Tibial artery (tissue), 4 donors: ENCODE data around the gene TRPV5.

Experiments used
- DNase-seq, 2 donors: peaks; one replicate each; pipeline ENCODE4 v3.0.0-alpha.2; 2019
- H3K27ac ChIP-seq, 2 donors: fragments of 200-600 bp; sonication (generic) in 1 of 2; 1 replicate in 1 of 2; 2 replicates in 1 of 2; pipeline ENCODE4 v1.5.1; 2018 to 2019; ENCODE audit warnings: mild to moderate bottlenecking in 1 of 2
- H3K27me3 ChIP-seq, 2 donors: fragments of 200-600 bp; sonication (generic) in 1 of 2; one replicate each; pipeline versions ENCODE4 v1.5.1 to v1.6.0; 2016 to 2019
- H3K36me3 ChIP-seq, 3 donors: fragments of 200-600 bp; sonication (generic) in 2 of 3; one replicate each; pipeline ENCODE4 v1.5.1; 2016 to 2019; ENCODE audit warnings: mild to moderate bottlenecking in 2 of 3
- H3K4me1 ChIP-seq, 4 donors: fragments of 200-600 bp; sonication (generic) in 2 of 4; 1 replicate in 3 of 4; 2 replicates in 1 of 4; pipeline ENCODE4 v1.5.1; 2016 to 2019
- H3K4me3 ChIP-seq, 2 donors: fragments of 200-600 bp; sonication (generic) in 1 of 2; 1 replicate in 1 of 2; 2 replicates in 1 of 2; pipeline ENCODE4 v1.5.1; 2018 to 2019; ENCODE audit warnings: mild to moderate bottlenecking in 2 of 2
- H3K9me3 ChIP-seq, 3 donors: fragments of 200-600 bp; sonication (generic) in 1 of 3; one replicate each; pipeline ENCODE4 v1.5.1; 2016 to 2019
- intact Hi-C: fragments of 100-400 bp; cut with DNase I; formaldehyde crosslinking; loops from one replicate; pipeline ENCODE4 v1.15.0; 2023; ENCODE audit warnings: low total_unique reads
- TF ChIP-seq, protein P1 (sequence below), 2 experiments: fragments of 200-600 bp in 1 of 2; fragments of 450-650 bp in 1 of 2; IDR thresholded peaks; one replicate each; pipeline ENCODE4 v1.5.1; 2017 to 2019; ENCODE audit warnings: antibody characterized with exemption in 2 of 2, mild to moderate bottlenecking in 1 of 2, moderate library complexity in 1 of 2

The TRPV5 gene

DNA sequence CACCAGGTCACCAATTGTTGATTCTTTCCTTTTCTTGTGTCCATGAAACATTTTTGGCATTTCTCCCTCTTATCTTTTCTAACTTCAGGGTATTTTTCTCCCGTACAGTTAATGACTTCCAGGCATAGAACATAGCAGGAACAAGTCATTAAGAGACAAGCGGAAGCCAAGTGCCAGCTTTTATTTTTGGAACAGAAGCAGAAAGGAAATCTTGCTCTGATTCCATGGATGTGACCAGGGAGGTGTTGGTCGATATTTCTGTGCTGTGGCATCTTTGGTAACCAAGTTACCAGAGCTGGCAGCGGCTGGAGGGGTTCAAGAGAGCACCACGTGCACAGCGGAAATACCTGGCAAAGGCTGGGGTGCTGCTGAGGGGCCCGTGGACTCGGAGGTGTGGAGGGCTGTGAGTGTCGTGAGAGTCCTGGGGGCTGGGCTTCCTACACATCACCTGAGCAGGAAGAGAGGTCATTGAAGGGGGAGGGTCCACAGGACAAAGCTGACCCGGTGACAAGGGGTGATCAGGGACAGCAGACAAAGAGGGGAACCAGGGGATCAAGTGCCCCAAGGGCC lies 7.5 kb upstream of the TRPV5 start:
- H3K27me3 ChIP-seq = peaks cover 0 to 7% of the 10 kb centered on the region in 2 donors
- H3K36me3 ChIP-seq = no peaks in the 10 kb centered on the region
- no peak for DNase-seq
- H3K4me3 ChIP-seq = no peak overlapping the region
- no peaks in the 10 kb centered on the region for H3K9me3 ChIP-seq
- H3K4me1 ChIP-seq = no peaks in the 10 kb centered on the region
- intact Hi-C loops = no loop called here
- H3K27ac ChIP-seq = no peak overlapping the region
- TF ChIP-seq, protein P1, sequence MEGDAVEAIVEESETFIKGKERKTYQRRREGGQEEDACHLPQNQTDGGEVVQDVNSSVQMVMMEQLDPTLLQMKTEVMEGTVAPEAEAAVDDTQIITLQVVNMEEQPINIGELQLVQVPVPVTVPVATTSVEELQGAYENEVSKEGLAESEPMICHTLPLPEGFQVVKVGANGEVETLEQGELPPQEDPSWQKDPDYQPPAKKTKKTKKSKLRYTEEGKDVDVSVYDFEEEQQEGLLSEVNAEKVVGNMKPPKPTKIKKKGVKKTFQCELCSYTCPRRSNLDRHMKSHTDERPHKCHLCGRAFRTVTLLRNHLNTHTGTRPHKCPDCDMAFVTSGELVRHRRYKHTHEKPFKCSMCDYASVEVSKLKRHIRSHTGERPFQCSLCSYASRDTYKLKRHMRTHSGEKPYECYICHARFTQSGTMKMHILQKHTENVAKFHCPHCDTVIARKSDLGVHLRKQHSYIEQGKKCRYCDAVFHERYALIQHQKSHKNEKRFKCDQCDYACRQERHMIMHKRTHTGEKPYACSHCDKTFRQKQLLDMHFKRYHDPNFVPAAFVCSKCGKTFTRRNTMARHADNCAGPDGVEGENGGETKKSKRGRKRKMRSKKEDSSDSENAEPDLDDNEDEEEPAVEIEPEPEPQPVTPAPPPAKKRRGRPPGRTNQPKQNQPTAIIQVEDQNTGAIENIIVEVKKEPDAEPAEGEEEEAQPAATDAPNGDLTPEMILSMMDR (IDR thresholded peaks at IDR 0.05) = no peak

DNA sequence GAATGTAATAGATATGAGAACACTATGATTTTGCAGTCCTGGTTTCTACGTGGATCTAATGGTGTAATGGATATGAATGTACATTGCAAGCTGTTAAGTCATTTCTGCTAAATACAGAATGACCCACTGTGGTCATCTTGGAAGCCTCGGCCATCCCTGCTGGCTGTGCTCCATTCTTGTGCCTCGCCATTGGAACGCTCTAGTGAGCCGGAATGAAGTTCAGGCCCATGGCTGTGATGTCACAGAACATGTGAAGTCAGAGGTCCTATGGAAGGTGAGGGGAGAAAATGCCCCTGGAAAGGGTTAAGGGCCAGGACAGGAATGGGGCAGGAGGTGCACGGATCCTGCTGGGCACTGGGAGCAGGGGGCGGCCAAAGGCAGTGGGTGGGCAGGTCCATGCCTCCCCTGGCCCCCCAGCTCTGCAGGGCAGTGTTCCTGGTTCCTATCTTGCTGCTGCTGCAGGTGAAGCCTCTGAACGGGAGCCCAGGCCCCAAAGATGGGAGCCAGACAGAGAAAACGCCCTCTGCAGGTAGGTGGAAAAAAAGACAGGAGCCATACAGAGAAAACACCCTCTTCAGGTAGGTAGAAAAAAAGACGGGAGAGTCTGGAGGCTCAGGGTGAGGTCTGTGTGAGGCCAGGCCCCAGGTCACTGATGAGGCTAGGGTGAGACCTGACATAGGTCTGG lies 5.8 kb upstream of the TRPV5 start, which contains the start of gene LLCFC1:
LLCFC1 (plus strand) TSS at position 259 of the 685 bp plus-strand sequence; CDS start at position 397, 138 bp downstream.
- intact Hi-C loops = no loop called here
- H3K36me3 ChIP-seq = no peaks in the 10 kb centered on the region
- TF ChIP-seq, protein P1 (IDR thresholded peaks at IDR 0.05) = no peak
- H3K4me3 ChIP-seq = no peak within 1 kb of the TSS
- no peak within 1 kb of the TSS for H3K27ac ChIP-seq
- no peaks in the 10 kb centered on the region for H3K4me1 ChIP-seq
- no peaks in the 10 kb centered on the region for H3K9me3 ChIP-seq
- peaks cover 0 to 7% of the 10 kb centered on the region in 2 donors for H3K27me3 ChIP-seq
- no peak for DNase-seq

DNA sequence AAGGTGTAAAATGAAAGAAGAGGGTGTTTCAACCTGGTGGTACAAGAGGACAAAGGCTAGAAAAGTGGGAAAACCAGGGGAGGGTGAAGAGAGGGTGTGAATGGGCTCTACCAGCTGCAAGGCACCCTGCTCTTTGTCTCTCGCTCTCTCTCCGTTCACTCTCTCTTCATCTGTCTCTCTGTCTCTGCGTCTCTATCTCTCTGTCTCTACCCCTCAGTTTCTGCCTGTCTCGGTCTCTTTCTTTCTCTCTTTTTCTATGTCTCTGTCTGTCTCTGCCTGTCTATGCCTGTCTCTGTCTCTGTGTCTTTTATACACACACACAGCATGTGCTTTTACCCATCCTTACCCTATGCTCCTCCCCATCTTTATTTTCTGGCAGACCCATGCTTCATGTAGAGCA lies 5.1 kb upstream of the TRPV5 start:
- Histone ChIP-seq H3K27me3 (peaks cover 0 to 10% of the 10 kb centered on the region in 2 donors), H3K36me3 (no peaks in the 10 kb centered on the region), H3K27ac (no peak overlapping the region), H3K4me3 (no peak overlapping the region), H3K4me1 (no peaks in the 10 kb centered on the region), H3K9me3 (no peaks in the 10 kb centered on the region)
- no peak for DNase-seq
- intact Hi-C loops = no loop called here
- TF ChIP-seq, protein P1 (IDR thresholded peaks at IDR 0.05) = no peak

DNA sequence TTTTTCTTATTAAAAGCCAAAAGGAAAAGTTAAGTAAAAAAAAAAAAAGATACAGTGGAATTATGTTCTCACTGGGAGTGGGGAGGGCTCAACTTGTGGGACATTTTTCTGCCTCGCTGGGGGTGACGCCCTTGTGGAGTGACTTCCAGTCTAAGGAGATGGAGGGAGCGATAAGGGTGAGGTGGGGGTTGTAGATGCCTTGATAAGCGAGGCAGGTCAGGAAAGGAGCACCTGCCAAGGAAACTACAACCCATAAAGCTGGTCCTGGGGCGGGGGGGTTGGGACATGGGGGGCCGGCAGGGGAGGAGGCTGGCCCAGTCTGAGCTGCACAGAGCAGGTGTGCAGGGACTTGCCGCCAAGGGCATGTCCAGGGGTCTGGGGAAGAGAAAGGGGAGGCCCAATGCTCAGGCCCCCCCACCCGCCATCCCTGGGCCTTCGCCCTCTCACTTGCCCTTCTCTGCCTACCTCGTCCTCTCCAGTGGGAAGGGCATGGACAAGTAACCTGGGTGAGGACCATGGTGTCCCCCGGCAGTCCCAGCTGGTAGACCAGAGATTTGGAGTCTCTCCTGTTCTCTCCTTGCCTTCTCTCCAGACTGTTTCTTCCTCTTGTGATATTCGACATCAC lies 2.5 kb upstream of the TRPV5 start:
- Histone ChIP-seq H3K36me3 (no peaks in the 10 kb centered on the region), H3K4me1 (no peaks in the 10 kb centered on the region), H3K27me3 (peaks cover 0 to 3% of the 10 kb centered on the region in 2 donors), H3K9me3 (no peaks in the 10 kb centered on the region), H3K27ac (no peak overlapping the region), H3K4me3 (no peak overlapping the region)
- no peak for DNase-seq
- TF ChIP-seq, protein P1 (IDR thresholded peaks at IDR 0.05) = no peak
- intact Hi-C loops = no loop called here

DNA sequence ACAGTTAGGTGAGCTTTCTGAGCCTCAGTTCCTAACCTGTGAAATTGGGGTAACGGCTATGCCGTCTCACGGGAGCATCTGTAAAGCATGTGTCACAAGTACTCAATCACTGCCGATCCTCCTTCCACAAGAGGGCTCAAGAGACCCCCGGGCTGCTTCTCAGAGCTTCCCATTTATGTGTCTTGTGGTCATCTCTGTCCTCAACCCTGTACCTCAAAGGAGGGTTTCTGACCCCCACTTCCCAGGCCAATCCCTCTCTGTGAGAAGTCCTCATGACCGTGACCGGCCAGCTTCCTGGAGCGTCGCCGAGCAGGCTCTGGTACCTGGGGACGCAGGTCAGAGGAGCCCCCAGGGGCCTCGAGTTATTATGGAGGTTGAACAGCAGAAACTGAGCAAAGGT lies 510 bp upstream of the TRPV5 start:
- no peaks in the 10 kb centered on the region for H3K4me1 ChIP-seq
- no peak for DNase-seq
- TF ChIP-seq, protein P1 (IDR thresholded peaks at IDR 0.05) = no peak
- no peak overlapping the region for H3K27ac ChIP-seq
- no peak overlapping the region for H3K4me3 ChIP-seq
- H3K27me3 ChIP-seq = peaks cover 0 to 3% of the 10 kb centered on the region in 2 donors
- no peaks in the 10 kb centered on the region for H3K36me3 ChIP-seq
- intact Hi-C loops = no loop called here
- no peaks in the 10 kb centered on the region for H3K9me3 ChIP-seq
